PFSK-1 (cell line): Measurements from ENCODE around the gene ARL11. TPM values are rescaled to one million over a fixed set of nuclear protein-coding genes. Genes with fewer than 3 reads are reported as not detected.
A peak's percentile ranks its signal among the peaks of the same experiment; 100 is the strongest.

Experiments
- FOXP2 ChIP-seq: optimal IDR thresholded peaks from 2 replicates; pipeline ENCODE3; 2011; ENCODE audit warnings: borderline replicate concordance, control low read depth, inconsistent platforms; ENCODE audit not compliant: insufficient read depth; ENCODE audit errors: extremely low read length, extremely low read depth
- POLR2AphosphoS5 ChIP-seq: IDR thresholded peaks from 2 replicates; pipeline ENCODE4 v1.6.1; 2012; ENCODE audit warnings: low read depth, mild to moderate bottlenecking, control low read depth, low read length, moderate library complexity
- SIN3A ChIP-seq: IDR thresholded peaks from 2 replicates; pipeline ENCODE4 v1.6.1; 2012; ENCODE audit warnings: mild to moderate bottlenecking, low read length, moderate library complexity, borderline replicate concordance; ENCODE audit not compliant: insufficient read depth
- TAF1 ChIP-seq: IDR thresholded peaks from 2 replicates; pipeline ENCODE4 v1.6.1; 2012; ENCODE audit warnings: low read length, control low read depth, borderline replicate concordance; ENCODE audit not compliant: insufficient read depth
- polyA plus RNA-seq: library from polyadenylated mRNA; unstranded; fragments of >200 nt; gene quantifications from one replicate; pipeline ENCODE4 v1.2.1, GENCODE V29; 2012; ENCODE audit warnings: low read depth, missing spikeins; ENCODE audit not compliant: insufficient read length
- TF ChIP-seq, protein P1 (sequence below), 2 experiments: IDR thresholded peaks; 2 replicates each; pipeline versions ENCODE4 v1.6.1 to v1.8.0; 2011 to 2012; ENCODE audit warnings: low read depth in 2 of 2, low read length in 2 of 2, control low read depth in 1 of 2, inconsistent platforms in 1 of 2, mild to moderate bottlenecking in 1 of 2, moderate library complexity in 1 of 2; ENCODE audit not compliant: insufficient read depth in 1 of 2

Gene ARL11
- polyA plus RNA-seq: 0.48 TPM

DNA sequence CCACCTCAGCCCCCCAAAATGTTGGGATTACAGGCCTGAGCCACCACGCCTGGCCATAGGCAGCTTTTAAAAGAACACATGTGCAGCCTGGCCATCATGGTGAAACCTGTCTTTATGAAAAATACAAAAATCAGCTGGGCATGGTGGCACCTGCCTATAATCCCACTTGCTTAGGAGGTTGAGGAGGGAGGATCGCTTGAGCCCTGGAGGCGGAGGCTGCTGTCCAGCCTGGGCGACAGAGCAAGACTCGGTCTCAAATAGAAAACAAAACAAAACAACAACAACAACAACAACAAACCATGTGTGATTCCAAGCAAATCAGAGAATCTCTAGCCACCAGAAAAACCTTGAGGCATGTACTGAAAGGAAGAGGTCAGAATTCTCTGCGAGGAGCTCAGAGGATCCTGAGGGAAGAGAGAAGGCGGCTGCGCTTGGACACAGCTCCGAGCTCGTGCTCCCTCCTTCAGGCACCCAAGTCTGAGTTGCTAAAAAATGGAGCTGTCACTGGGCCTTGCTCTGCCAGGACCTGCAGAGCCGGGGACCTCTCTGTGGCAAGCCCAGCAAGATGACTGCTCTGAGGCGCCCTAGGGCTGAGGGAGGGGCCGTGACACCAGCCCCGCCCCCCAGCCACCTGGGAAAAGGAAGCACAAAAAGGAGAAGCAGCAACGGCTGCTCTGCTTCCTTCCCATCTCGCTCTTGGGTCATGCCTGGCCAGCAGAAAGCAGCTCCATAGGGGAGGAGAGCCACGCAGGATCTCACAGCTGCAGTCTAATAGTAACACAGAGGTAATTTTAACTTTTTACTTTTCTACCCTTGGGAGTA, at the start of gene ARL11:
Gene ARL11, plus strand, starts transcription at position 677 of the 822 bp plus-strand sequence. CDS start 1,941 bp downstream, outside the sequence.
- no peak for TF ChIP-seq SIN3A
- TF ChIP-seq POLR2AphosphoS5: no peak
- no peak for TF ChIP-seq FOXP2
- TF ChIP-seq TAF1: no peak

DNA sequence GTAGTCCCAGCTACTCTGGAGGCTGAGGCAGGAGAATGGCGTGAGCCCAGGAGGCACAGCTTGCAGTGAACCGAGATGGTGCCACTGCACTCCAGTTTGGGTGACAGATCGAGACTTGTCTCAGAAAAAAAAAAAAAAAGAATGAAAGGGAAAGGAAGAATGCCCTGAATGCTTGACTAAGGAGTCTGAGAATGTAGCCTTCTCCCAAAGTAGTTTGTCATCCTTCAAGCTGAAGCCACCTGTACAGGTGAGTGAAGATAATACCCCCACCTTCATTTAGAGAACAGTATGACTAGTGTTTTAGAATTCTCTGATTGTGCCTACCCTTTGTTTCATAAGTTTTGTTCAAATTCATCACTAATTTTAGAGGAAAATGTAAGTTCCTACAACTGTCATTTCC, 48.8 kb upstream of the ARL11 start:
- no peak for TF ChIP-seq TAF1
- TF ChIP-seq, protein P1, sequence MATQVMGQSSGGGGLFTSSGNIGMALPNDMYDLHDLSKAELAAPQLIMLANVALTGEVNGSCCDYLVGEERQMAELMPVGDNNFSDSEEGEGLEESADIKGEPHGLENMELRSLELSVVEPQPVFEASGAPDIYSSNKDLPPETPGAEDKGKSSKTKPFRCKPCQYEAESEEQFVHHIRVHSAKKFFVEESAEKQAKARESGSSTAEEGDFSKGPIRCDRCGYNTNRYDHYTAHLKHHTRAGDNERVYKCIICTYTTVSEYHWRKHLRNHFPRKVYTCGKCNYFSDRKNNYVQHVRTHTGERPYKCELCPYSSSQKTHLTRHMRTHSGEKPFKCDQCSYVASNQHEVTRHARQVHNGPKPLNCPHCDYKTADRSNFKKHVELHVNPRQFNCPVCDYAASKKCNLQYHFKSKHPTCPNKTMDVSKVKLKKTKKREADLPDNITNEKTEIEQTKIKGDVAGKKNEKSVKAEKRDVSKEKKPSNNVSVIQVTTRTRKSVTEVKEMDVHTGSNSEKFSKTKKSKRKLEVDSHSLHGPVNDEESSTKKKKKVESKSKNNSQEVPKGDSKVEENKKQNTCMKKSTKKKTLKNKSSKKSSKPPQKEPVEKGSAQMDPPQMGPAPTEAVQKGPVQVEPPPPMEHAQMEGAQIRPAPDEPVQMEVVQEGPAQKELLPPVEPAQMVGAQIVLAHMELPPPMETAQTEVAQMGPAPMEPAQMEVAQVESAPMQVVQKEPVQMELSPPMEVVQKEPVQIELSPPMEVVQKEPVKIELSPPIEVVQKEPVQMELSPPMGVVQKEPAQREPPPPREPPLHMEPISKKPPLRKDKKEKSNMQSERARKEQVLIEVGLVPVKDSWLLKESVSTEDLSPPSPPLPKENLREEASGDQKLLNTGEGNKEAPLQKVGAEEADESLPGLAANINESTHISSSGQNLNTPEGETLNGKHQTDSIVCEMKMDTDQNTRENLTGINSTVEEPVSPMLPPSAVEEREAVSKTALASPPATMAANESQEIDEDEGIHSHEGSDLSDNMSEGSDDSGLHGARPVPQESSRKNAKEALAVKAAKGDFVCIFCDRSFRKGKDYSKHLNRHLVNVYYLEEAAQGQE (IDR thresholded peaks at IDR 0.05; ENCODE audit: insufficient read depth in 1 of 2, low read depth in 2 of 2, low read length in 2 of 2): no peak
- TF ChIP-seq POLR2AphosphoS5: no peak

DNA sequence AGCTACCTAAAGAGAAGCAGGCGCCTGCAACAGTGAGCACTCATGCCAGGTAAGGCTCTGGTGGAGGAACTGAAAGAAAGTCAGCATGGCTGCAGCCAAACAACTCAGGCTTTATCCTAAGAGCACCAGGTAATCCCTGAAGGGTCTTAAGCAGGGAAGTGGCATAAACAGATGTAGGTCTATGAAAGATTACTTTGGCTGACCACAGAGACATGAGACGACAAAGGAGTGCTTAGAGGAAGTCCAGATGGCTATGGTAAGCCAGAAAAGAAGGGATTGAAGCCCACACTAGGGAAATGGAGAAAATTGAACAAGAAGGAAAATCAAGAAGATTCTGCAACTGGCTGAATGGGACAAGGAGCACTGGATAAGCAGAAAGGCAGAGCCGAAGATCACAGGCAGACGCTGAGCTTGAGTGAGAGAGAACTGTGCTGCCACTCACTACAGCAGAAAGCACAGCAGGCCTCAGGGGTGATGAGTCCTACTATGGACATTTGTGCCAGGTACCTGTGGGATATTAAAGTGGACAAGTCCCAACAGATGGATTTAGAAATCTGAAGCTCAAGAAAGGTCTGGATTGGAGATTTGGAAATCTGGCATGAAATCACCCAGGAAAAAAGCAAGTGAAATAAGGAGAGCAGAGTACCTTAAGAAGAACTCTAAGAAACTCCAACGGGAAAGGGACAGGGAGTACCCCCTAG, 47.2 kb upstream of the ARL11 start:
- TF ChIP-seq SIN3A (no peak), POLR2AphosphoS5 (no peak), TAF1 (no peak), FOXP2 (no peak)
- TF ChIP-seq, protein P1 (IDR thresholded peaks at IDR 0.05; ENCODE audit: insufficient read depth in 1 of 2, low read depth in 2 of 2, low read length in 2 of 2): no peak

DNA sequence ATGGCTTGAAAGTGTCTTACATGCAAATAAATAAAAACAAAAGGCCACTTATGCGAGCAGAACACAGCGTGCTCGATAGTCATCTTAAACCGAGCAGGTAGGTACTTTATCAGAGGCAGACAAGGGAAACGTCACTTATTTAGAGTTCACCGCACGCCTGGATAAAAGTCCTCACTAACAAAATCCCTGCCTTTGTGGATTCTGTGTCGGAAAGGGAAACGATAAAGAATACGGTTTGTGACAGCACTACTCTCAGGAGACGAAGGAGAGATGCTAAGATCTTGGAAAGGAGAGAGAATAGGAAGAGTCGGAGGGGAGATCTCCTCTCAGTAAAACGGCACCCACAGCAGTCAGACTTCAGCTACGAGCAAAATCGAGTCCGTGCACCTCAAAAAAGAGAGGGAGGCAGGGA, 43.5 kb upstream of the ARL11 start:
- no peak for TF ChIP-seq FOXP2
- TF ChIP-seq, protein P1 (IDR thresholded peaks at IDR 0.05; ENCODE audit: insufficient read depth in 1 of 2, low read depth in 2 of 2, low read length in 2 of 2): no peak
- TF ChIP-seq POLR2AphosphoS5: no peak
- TF ChIP-seq SIN3A: no peak
- TF ChIP-seq TAF1: no peak

DNA sequence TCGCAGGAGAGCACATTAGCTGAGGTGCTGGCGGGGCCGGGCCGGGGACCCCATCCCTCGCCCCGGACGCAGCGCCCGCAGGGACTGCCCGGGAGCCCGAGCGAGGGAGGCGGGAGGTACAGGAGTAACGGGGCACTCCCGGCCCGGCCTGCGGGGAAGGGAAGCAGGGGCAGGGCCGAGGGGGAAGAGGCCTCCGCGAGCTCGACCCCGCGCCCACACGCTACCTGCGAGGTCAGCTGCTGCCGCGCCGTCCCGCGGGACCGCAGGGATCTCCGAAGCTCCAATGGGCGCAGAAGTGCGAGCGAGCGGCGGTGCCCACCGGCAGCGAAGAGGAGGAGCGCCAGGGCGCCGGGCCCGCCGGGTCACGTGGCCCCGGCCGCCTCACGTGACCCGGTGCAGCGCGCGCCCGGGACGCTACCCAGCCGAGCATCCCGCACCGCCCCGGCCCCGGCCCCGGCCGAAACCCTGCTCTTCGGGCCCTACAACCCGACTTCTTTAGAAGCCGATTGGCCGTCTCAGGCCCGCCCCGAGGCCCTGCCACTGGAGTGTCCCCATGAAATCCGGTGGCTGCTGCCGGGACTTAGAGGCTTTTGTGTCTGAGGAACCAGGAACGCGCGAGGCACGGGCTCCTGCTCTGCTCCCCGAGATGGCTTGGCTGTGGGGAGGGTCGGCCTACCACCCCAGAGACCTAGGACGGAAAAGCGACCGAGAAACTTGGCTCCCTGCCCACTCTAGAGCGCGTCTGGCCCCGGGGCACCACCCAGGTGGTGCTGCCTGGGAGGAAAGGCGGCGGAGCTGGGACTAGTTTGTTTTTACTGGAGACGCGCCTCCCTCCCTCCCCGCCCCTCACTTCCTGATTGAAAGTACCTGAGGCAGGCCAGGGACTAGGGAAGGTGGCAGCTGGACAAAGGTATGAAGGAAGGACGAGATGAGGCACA, 42.8 kb upstream of the ARL11 start, which contains the start of gene RCBTB1:
Gene RCBTB1, minus strand, starts transcription at position 339 of the 938 bp plus-strand sequence. CDS start 18,279 bp downstream, outside the sequence.
- peak; percentile 33 for TF ChIP-seq FOXP2
- peak; percentile 24; the same call in 1 of the 2 replicates for TF ChIP-seq SIN3A
- TF ChIP-seq POLR2AphosphoS5: no peak
